ENCODE results near the gene PRAMEF1. TPM values are rescaled to one million over a fixed set of nuclear protein-coding genes. Genes with fewer than 3 reads are reported as not detected.

Gene PRAMEF1
- total and polyA plus RNA-seq, 12 donors: not detected

DNA sequence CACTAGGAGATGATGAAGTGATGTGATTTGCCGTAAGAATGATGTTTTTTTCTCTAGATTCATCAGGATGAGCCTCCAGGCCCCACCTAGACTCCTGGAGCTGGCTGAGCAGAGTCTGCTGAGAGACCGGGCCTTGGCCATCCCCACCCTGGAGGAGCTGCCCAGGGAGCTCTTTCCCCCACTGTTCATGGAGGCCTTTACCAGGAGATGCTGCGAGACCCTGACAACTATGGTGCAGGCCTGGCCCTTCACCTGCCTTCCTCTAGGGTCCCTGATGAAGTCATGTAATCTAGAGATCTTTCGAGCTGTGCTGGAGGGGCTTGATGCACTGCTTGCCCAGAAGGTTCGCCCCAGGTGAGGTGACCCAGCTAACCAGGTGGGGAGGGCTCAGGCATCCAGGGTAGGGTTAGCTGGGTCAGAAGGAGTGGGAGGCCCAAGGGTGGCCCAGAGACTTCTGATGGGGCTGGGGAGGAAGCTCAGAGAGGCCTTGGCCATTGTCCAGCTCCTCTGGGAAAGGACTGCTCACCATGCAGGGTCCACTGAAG is 16.3 kb upstream of the PRAMEF1 start:
- Histone ChIP-seq H3K4me1 (replicated peaks in 1 of 2) (no peaks in the 10 kb centered on the region), H3K36me3 (replicated peaks in 1 of 2) (no peaks in the 10 kb centered on the region), H3K4me3 (no peak overlapping the region), H3K9me3 (replicated peaks in 1 of 3) (no peaks in the 10 kb centered on the region), H3K27me3 (peaks cover 6% of the 10 kb centered on the region), H3K27ac (no peak overlapping the region)
- WGBS, 4 donors: 80 to 85% (median 83%) methylated on average over 3 to 5 of the region's 5 CpGs
- intact Hi-C loops (cut with DNase I): no loop called here
- TF ChIP-seq CTCF (IDR thresholded peaks at IDR 0.05): no peak
- no peak for TF ChIP-seq POLR2A (IDR thresholded peaks at IDR 0.05)
- DNase-seq: no peak

- Histone ChIP-seq H3K4me1 (replicated peaks in 1 of 2) (no peaks in the 10 kb centered on the region), H3K4me3 (no peak overlapping the region), H3K27me3 (peaks cover 6% of the 10 kb centered on the region), H3K9me3 (replicated peaks in 1 of 3) (no peaks in the 10 kb centered on the region), H3K27ac (no peak overlapping the region), H3K36me3 (replicated peaks in 1 of 2) (no peaks in the 10 kb centered on the region)
- TF ChIP-seq POLR2A (IDR thresholded peaks at IDR 0.05) (no peak), CTCF (IDR thresholded peaks at IDR 0.05) (no peak)
- no peak for DNase-seq
- 66 to 73% (median 68%) methylated on average over 7 to 8 of the region's 8 CpGs for WGBS, 4 donors
- intact Hi-C loops (cut with DNase I): no loop called here
Measured at GRCh38 chr1:12775443-12775842, 15.8 kb upstream of the PRAMEF1 start.

DNA sequence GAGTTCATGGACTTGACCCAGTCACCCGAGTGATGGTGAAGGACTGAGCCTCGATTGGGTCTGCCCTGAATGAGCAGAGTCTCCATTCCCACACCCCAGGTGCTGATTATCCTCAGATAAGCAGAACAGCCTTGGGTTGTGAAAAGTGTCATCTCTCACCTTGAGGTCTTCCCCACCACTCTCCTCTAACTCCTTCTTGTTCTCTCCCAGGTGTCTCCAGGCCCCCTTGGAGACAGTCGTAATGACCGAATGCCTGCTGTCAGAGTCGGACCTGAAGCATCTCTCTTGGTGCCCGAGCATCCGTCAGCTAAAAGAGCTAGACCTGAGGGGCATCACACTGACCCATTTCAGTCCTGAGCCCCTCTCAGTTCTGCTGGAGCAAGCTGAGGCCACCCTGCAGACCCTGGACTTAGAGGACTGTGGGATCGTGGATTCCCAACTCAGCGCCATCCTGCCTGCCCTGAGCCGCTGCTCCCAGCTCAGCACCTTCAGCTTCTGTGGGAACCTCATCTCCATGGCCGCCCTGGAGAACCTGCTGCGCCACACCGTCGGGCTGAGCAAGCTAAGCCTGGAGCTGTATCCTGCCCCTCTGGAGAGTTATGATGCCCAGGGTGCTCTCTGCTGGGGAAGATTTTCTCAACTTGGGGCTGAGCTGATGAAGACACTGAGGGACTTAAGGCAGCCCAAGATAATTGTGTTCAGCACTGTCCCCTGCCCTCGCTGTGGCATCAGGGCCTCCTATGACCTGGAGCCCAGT is 14.2 kb upstream of the PRAMEF1 start:
- Histone ChIP-seq H3K36me3 (replicated peaks in 1 of 2) (no peaks in the 10 kb centered on the region), H3K4me3 (no peak overlapping the region), H3K27me3 (peaks cover 6% of the 10 kb centered on the region), H3K27ac (no peak overlapping the region), H3K9me3 (replicated peaks in 1 of 3) (no peaks in the 10 kb centered on the region), H3K4me1 (replicated peaks in 1 of 2) (no peaks in the 10 kb centered on the region)
- 81 to 85% (median 83%) methylated on average over 12 to 15 of the region's 15 CpGs for WGBS, 4 donors
- intact Hi-C loops (cut with DNase I): no loop called here
- no peak for DNase-seq
- TF ChIP-seq CTCF (IDR thresholded peaks at IDR 0.05) (no peak), POLR2A (IDR thresholded peaks at IDR 0.05) (no peak)

GRCh38 chr1:12778061-12778460 is 13.1 kb upstream of the PRAMEF1 start:
- Histone ChIP-seq H3K27me3 (peaks cover 6% of the 10 kb centered on the region), H3K4me1 (replicated peaks in 1 of 2) (no peaks in the 10 kb centered on the region), H3K4me3 (no peak overlapping the region), H3K9me3 (replicated peaks in 1 of 3) (no peaks in the 10 kb centered on the region), H3K27ac (no peak overlapping the region), H3K36me3 (replicated peaks in 1 of 2) (no peaks in the 10 kb centered on the region)
- no peak for TF ChIP-seq CTCF (IDR thresholded peaks at IDR 0.05)
- no peak for TF ChIP-seq POLR2A (IDR thresholded peaks at IDR 0.05)
- intact Hi-C loops (cut with DNase I): no loop called here
- WGBS, 4 donors: 68 to 87% (median 81%) methylated on average over 4 of the region's 4 CpGs
- DNase-seq: no peak

Data from adrenal gland (tissue), 12 donors.